Duodenal mucosa (tissue), 2 donors: ENCODE results near the gene KRTAP10-4.

Source experiments
- H3K27ac ChIP-seq: one replicate; pipeline ENCODE4 v1.7.0; 2013; ENCODE audit warnings: low read depth, low read length
- H3K27me3 ChIP-seq, 2 donors: one replicate each; pipeline ENCODE4 v1.7.0; 2013; ENCODE audit warnings: low read length in 2 of 2, control low read depth in 1 of 2; ENCODE audit not compliant: insufficient read depth in 2 of 2, control insufficient read depth in 1 of 2
- H3K36me3 ChIP-seq, 2 donors: one replicate each; pipeline ENCODE4 v1.7.0; 2013; ENCODE audit warnings: low read length in 2 of 2, control low read depth in 1 of 2; ENCODE audit not compliant: insufficient read depth in 2 of 2, control insufficient read depth in 1 of 2
- H3K4me1 ChIP-seq, 2 donors: one replicate each; pipeline ENCODE4 v1.7.0; 2013; ENCODE audit warnings: low read length in 2 of 2, control low read depth in 1 of 2; ENCODE audit not compliant: insufficient read depth in 2 of 2, control insufficient read depth in 1 of 2
- H3K4me3 ChIP-seq, 2 donors: one replicate each; pipeline ENCODE4 v1.7.0; 2013; ENCODE audit warnings: low read length in 2 of 2, low read depth in 1 of 2
- H3K9ac ChIP-seq, 2 donors: one replicate each; pipeline ENCODE4 v1.7.0; 2013; ENCODE audit warnings: low read length in 2 of 2, low read depth in 1 of 2
- H3K9me3 ChIP-seq, 2 donors: one replicate each; pipeline ENCODE4 v1.7.0; 2013; ENCODE audit warnings: low read length in 2 of 2, control low read depth in 1 of 2; ENCODE audit not compliant: control insufficient read depth in 1 of 2

KRTAP10-4 gene

GRCh38 chr21:44529503-44530125 lies 43.9 kb upstream of the KRTAP10-4 start:
- no peaks in the 10 kb centered on the region for H3K36me3 ChIP-seq
- H3K27ac ChIP-seq, result no peak overlapping the region
- H3K4me1 ChIP-seq, result no peaks in the 10 kb centered on the region
- H3K9ac ChIP-seq, result no peak overlapping the region
- no peaks in the 10 kb centered on the region for H3K9me3 ChIP-seq
- no peak overlapping the region for H3K4me3 ChIP-seq
- peaks cover 0 to 6% of the 10 kb centered on the region in 2 donors for H3K27me3 ChIP-seq

DNA sequence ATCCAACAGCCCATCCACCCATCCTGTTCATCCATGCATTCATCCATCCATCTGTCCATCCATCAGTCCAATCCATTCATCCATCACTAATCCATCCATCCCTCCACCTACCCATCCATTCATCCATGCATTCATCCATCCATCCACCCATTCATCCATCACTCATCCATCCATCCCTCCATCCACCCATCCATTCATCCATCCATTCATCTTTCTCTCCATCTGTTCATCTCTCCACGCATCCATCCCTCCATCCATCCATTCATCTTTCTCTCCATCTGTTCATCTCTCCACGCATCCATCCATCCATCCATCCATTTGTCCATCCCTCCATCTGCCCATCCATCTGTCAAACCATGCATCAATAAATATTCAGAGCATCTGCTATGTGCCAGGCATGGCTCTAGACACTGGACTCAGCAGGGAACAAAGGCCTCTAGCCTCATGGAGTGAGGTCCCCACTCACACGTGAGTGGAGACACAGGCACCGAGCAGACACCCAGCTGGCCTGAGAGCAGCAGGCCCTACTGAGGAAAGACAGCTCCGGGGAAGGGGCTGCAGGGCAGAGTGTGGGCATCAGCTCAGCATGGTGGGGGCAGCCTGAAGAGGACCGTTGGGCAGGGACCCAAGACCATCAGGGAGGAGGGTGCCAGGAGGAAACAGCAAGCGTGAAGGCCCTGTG lies 43.2 kb upstream of the KRTAP10-4 start:
- Histone ChIP-seq H3K27me3 (peaks cover 0 to 6% of the 10 kb centered on the region in 2 donors), H3K4me3 (no peak overlapping the region), H3K27ac (no peak overlapping the region), H3K9ac (no peak overlapping the region), H3K4me1 (no peaks in the 10 kb centered on the region), H3K36me3 (no peaks in the 10 kb centered on the region), H3K9me3 (no peaks in the 10 kb centered on the region)

DNA sequence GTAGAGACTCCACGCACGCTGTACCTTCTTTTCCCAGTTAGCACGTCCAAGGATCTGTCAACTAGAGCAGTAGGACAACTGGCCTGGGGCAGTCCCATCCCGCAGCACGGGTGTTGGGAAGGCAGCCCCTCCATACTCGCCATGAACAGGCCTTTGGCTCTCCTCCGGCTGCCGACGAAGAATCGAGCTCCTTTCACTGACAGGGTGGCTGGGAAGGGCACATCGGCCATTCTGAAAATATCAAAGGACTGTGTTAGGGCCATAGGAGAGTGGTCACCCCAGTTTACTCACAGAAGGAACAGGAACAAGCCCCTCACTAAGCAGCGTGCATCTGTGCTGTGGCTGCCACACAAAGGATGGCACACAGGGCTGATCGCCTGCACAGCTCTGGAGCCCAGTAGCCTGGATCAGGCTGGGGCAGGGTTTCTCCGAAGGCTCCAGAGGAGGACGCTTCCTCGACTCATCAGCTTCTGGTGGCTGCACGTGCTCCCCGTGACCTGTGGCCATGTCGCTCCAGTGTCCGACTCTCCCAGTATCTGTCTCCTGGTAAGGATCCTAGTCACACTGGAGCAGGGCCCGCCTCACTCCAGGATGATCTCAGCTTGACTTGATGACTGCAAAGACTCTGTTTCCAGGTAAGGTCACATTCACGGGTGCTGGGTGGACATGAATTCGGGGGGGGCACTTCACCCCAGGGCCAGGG lies 42.5 kb upstream of the KRTAP10-4 start:
- no peak overlapping the region for H3K27ac ChIP-seq
- peaks cover 0 to 6% of the 10 kb centered on the region in 2 donors for H3K27me3 ChIP-seq
- H3K36me3 ChIP-seq, result no peaks in the 10 kb centered on the region
- no peak overlapping the region for H3K9ac ChIP-seq
- H3K4me3 ChIP-seq, result no peak overlapping the region
- no peaks in the 10 kb centered on the region for H3K9me3 ChIP-seq
- no peaks in the 10 kb centered on the region for H3K4me1 ChIP-seq

DNA sequence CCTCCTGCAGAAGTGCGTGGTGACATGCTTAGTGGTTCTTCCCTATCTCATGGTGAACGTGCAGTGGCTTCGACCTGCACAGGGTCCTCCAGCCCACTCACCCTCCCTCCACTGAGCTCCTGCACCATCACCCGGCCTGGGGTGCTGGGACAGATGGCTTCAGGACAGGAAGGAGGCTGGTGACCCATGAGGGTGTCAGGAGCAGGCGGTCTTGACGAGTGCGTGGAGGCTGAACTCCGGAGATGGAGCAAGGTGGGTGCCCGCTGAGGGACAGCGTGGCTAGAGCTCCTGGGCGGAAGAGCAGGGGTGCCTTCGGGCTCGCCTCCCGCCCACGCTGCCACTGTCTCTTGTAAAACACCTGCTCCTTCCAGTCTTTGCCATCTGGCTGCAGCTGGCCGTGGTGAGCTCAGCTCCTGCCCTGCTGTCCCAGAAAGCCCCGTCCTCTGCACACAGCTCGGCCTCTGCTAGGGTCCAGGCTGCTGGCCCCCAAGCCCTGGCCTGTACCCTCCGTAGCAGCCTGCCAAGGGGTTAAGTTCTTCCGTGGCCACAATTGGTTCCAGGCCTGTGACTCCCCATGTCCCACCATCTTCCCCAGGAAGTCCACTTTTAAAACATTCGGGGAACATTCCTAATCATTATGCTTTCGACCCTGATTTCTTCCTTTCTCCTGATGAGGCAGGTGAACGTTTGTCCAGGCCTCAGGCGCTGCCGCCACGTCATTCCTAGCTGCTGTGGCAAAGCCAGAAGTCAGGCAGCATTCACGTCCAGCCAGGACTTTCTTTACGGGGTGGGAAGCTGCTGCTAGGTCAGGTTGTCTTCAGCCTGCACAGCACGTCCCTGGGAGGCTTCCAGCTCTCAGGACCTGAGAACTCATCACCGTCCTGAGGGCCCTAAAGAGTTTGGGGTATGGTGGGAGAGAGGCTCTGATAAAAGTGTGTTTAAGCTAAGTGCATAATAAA lies 41.6 kb upstream of the KRTAP10-4 start:
- H3K27ac ChIP-seq, result no peak overlapping the region

GRCh38 chr21:44532712-44533111 lies 40.8 kb upstream of the KRTAP10-4 start:
- Histone ChIP-seq H3K9ac (no peak overlapping the region), H3K27me3 (peaks cover 0 to 6% of the 10 kb centered on the region in 2 donors), H3K36me3 (no peaks in the 10 kb centered on the region), H3K4me3 (no peak overlapping the region), H3K4me1 (no peaks in the 10 kb centered on the region), H3K9me3 (no peaks in the 10 kb centered on the region), H3K27ac (no peak overlapping the region)

More for the DNA sequence above, 41.6 kb upstream of the KRTAP10-4 start:
- no peaks in the 10 kb centered on the region for H3K4me1 ChIP-seq
- no peaks in the 10 kb centered on the region for H3K9me3 ChIP-seq
- H3K9ac ChIP-seq, result no peak overlapping the region
- peaks cover 0 to 6% of the 10 kb centered on the region in 2 donors for H3K27me3 ChIP-seq
- H3K4me3 ChIP-seq, result no peak overlapping the region
- no peaks in the 10 kb centered on the region for H3K36me3 ChIP-seq

DNA sequence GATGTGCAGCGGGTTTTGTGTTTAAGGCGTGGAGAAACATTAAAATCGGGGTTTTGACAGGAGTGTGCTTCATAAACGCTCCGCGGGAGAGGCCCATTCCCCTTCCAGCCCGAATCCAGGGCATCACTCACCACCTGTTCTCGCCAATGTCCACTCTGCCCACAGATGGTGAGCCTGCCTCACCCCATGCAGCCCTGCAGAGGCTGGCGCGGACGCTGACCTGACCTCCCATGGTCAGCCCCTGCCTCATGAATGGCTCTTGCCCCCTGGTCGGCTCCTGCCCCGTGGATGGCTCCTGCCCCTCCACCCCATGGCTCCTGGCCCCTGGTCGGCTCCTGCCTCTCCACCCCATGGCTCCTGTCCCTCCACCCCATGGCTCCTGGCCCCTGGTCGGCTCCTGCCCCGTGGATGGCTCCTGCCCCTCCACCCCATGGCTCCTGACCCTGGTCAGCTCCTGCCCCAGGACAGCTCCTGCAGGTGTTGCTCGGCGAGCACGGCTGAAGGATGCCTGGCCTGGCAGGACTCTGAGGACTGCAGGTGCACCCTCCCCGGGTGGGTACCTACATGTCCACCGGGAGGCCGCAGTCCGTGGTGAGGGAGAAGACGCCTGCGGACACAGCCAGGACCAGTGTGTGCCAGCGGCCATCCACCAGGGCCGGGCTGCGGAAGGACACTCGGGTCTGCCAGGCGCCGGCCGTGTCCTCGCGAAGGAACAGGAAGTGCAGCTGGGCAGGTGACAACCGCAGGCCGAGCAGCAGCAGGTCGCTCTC lies 40.2 kb upstream of the KRTAP10-4 start:
- Histone ChIP-seq H3K4me1 (no peaks in the 10 kb centered on the region), H3K4me3 (no peak overlapping the region), H3K27ac (no peak overlapping the region), H3K9me3 (no peaks in the 10 kb centered on the region), H3K27me3 (peaks cover 0 to 6% of the 10 kb centered on the region in 2 donors), H3K36me3 (no peaks in the 10 kb centered on the region), H3K9ac (no peak overlapping the region)

GRCh38 chr21:44533891-44534627 lies 39.5 kb upstream of the KRTAP10-4 start:
- Histone ChIP-seq H3K9ac (no peak overlapping the region), H3K9me3 (no peaks in the 10 kb centered on the region), H3K27me3 (peaks cover 0 to 6% of the 10 kb centered on the region in 2 donors), H3K4me1 (no peaks in the 10 kb centered on the region), H3K27ac (no peak overlapping the region), H3K36me3 (no peaks in the 10 kb centered on the region), H3K4me3 (no peak overlapping the region)

- H3K9me3 ChIP-seq, result no peaks in the 10 kb centered on the region
- H3K27ac ChIP-seq, result no peak overlapping the region
- no peaks in the 10 kb centered on the region for H3K36me3 ChIP-seq
- no peak overlapping the region for H3K4me3 ChIP-seq
- no peaks in the 10 kb centered on the region for H3K4me1 ChIP-seq
- H3K9ac ChIP-seq, result no peak overlapping the region
- peaks cover 0 to 6% of the 10 kb centered on the region in 2 donors for H3K27me3 ChIP-seq
These were observed 38.8 kb upstream of the KRTAP10-4 start for GRCh38 chr21:44534688-44535087.

DNA sequence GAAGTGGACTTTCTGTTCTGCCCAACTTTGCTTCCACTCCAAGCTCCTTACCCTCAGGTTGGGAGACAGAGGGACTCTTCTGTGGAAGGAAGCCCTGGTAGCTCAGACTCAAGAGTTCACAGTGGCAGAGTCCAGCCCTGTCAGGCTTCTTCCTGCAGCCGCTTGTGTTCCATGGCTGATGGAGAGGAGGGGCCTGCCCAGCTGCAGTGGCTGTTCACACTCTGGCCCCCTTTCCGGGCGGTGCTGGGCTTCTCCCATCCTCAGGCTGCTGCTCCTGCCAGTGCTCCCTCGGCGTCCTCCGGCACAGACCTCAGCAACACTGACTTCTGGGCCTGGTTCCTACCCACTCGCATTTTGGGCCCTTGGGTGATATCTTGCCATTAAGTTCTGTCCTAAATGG lies 37.6 kb upstream of the KRTAP10-4 start:
- H3K36me3 ChIP-seq, result no peaks in the 10 kb centered on the region
- no peak overlapping the region for H3K27ac ChIP-seq
- H3K4me3 ChIP-seq, result no peak overlapping the region
- H3K27me3 ChIP-seq, result no peaks in the 10 kb centered on the region
- no peaks in the 10 kb centered on the region for H3K9me3 ChIP-seq
- H3K9ac ChIP-seq, result no peak overlapping the region
- H3K4me1 ChIP-seq, result no peaks in the 10 kb centered on the region
